Spleen (tissue), 13 donors: Measurements from ENCODE around the gene S100A6. TPM values are rescaled to one million over a fixed set of nuclear protein-coding genes. Genes with fewer than 3 reads are reported as not detected.
"Not testable (repeated sequence)": the region's sequence is repeated elsewhere in the genome, so short reads cannot be mapped to it uniquely, and the experiment has no call there.

Experiments used
- DNase-seq: peaks from one replicate; pipeline ENCODE4 v3.0.0-alpha.2; 2020
- H3K27ac ChIP-seq, 8 donors: fragments of 200-600 bp; sonication (generic) in 7 of 8; 1 replicate in 4 of 8; 2 replicates in 4 of 8; pipeline versions ENCODE4 v1.5.0 to v1.8.0; 2016 to 2021; ENCODE audit warnings: inconsistent platforms in 4 of 8, mild to moderate bottlenecking in 4 of 8, moderate library complexity in 1 of 8
- H3K27me3 ChIP-seq, 7 donors: fragments of 200-600 bp; sonication (generic) in 6 of 7; replicated peaks in 1 of 7; 1 replicate in 4 of 7; 2 replicates in 3 of 7; pipeline versions ENCODE4 v1.5.0 to v1.8.0; 2016 to 2021; ENCODE audit warnings: inconsistent platforms in 3 of 7, mild to moderate bottlenecking in 1 of 7
- H3K36me3 ChIP-seq, 6 donors: fragments of 200-600 bp; sonication (generic) in 5 of 6; 1 replicate in 4 of 6; 2 replicates in 2 of 6; pipeline versions ENCODE4 v1.5.0 to v1.8.0; 2016 to 2021; ENCODE audit warnings: inconsistent platforms in 2 of 6
- H3K4me1 ChIP-seq, 6 donors: fragments of 200-600 bp; sonication (generic) in 5 of 6; 1 replicate in 3 of 6; 2 replicates in 3 of 6; pipeline versions ENCODE4 v1.5.0 to v1.8.0; 2016 to 2021; ENCODE audit warnings: inconsistent platforms in 3 of 6
- H3K4me3 ChIP-seq, 8 donors: fragments of 200-600 bp; sonication (generic) in 7 of 8; 1 replicate in 4 of 8; 2 replicates in 4 of 8; pipeline versions ENCODE4 v1.5.0 to v1.8.0; 2016 to 2021; ENCODE audit warnings: inconsistent platforms in 4 of 8, mild to moderate bottlenecking in 4 of 8, moderate library complexity in 2 of 8
- H3K9me3 ChIP-seq, 8 donors: fragments of 200-600 bp; sonication (generic) in 7 of 8; 1 replicate in 4 of 8; 2 replicates in 4 of 8; pipeline versions ENCODE4 v1.5.0 to v1.8.0; 2016 to 2021; ENCODE audit warnings: inconsistent platforms in 4 of 8
- CTCF ChIP-seq, 11 experiments: fragments of 200-600 bp in 7 of 11; fragments of 450-650 bp in 4 of 11; sonication (generic) in 4 of 11; IDR thresholded peaks in 8 of 11; conservative IDR thresholded peaks in 3 of 11; 1 replicate in 7 of 11; 2 replicates in 4 of 11; pipeline versions ENCODE4 v1.4.0 to v1.8.0; 2016 to 2021; ENCODE audit warnings: antibody characterized with exemption in 11 of 11, inconsistent platforms in 4 of 11, mild to moderate bottlenecking in 1 of 11
- POLR2A ChIP-seq, 3 donors: fragments of 450-650 bp; IDR thresholded peaks; one replicate each; pipeline ENCODE4 v1.5.1; 2017; ENCODE audit warnings: antibody characterized with exemption in 3 of 3, mild to moderate bottlenecking in 1 of 3
- POLR2AphosphoS5 ChIP-seq, 3 donors: sonication (generic); formaldehyde crosslinking; IDR thresholded peaks; one replicate each; pipeline ENCODE4 v1.5.1; 2017; ENCODE audit warnings: antibody characterized with exemption in 3 of 3
- WGBS, 5 donors: extraction: QIAGEN DNeasy Blood & Tissue Kit in 3 of 5; methylation state at CpG; one replicate each; pipeline versions ENCODE4 v1.1.5 to v1.1.7; 2013 to 2018; 5-methylcytosine and 5-hydroxymethylcytosine counted together
- intact Hi-C: fragments of 100-400 bp; cut with DNase I; formaldehyde crosslinking; loops from one replicate; pipeline ENCODE4 v1.15.0; 2023; ENCODE audit warnings: low total_unique reads
- long read RNA-seq, 2 donors: transcript quantifications; one replicate each; lab custom pipeline, GENCODE V29; 2026
- polyA plus RNA-seq, 3 donors: library from polyadenylated mRNA; stranded (reverse); fragments of 200-250 nt; gene quantifications; one replicate each; pipeline ENCODE4 v1.2.1, GENCODE V29; 2013
- total RNA-seq, 7 donors: library from RNA; depleted of rRNA in 3 of 7; stranded (reverse); fragments of >200 nt in 3 of 7; fragmentation: NEBNext Ultra II Directional in 4 of 7; extraction: Animal tissue kit (Norgen Biotek cat#: 25700) in 4 of 7; gene quantifications; one replicate each; pipeline versions ENCODE4 v1.1.0 to v1.2.1, GENCODE V29; 2016 to 2021
- donor health status: healthy with polysubstance abuse.
- donor health status: DM: no; HTN: no; CAD: no; lungs with moderate emphysema.
- donor health status: DM: no; HTN: no; CAD: no.
- donor health status: Bipolar disorder and iron deficiency.
- donor health status: healthy.
- donor health status: DM: no; HTN: no; CAD: no.
- donor health status: DM: yes; HTN: yes; CAD: no.

The S100A6 gene
- total RNA-seq (100 to 1,000 TPM; 121 to 403 (median 193) TPM), polyA plus RNA-seq (100 to 1,000 TPM; 578 to 779 (median 653) TPM)
- long read RNA-seq, donor 1, transcript S100A6-201 (3 exons, 665 nt), result major isoform, 219 of 515 reads
- long read RNA-seq, donor 1, transcript S100A6-205 (3 exons, 673 nt), result minor isoform, 5 of 515 reads
- long read RNA-seq, donor 1, partial matches to known transcripts, result 284 of 515 reads
- long read RNA-seq, donor 1, other reads (novel, unspliced or antisense), result 5 of 515 reads
- long read RNA-seq, donor 2, transcript S100A6-201 (3 exons, 665 nt), result major isoform, 170 of 445 reads
- long read RNA-seq, donor 2, partial matches to known transcripts, result 271 of 445 reads
- long read RNA-seq, donor 2, other reads (novel, unspliced or antisense), result 0 of 445 reads

DNA sequence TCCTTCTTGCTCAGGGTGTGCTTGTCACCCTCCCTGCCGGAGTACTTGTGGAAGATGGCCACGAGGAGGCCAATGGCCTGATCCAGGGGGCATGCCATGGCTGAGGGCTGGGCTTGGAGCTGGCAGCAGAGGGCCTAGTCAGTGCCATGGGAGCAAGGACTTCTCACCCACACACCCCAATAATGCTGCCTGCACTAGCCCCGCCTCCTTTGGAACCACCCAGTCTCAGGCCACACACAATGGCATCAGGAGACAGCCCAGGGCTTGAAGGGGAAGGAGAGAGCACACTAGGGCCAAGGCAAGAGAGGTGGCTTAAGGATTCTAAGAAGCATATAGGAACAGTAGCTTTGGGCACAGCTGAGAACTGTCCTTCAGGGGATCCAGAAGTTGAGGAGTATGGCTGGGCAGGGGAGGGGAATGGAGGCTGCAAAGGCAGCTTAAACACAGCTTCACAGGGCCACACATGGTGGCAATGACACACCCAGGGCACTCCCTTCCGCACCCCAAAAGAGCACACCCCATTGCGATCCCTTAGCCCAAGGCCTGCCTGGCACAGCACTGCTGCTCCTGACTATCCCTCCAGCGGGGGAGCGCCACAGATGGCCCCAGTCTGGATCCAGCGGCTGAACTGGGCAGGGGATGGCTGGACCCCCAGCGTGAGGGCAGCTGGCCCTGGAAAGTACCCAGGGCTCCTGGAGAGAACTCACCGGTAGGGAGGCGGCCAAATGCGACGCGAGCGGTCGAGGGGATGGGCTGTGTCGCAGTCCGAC lies at the start of gene S100A6:
Gene S100A6 (minus strand): TSS at position 750 of the 770 bp plus-strand sequence. CDS start 652 bp downstream, at position 98.
- peak within 1 kb of the TSS; percentile 56 to 84 (median 66) for H3K4me3 ChIP-seq
- H3K4me1 ChIP-seq, result peaks cover 22 to 78% (median 56%) of the 10 kb centered on the region in 6 donors
- no peaks in the 10 kb centered on the region for H3K9me3 ChIP-seq
- peaks cover 0 to 12% (median 0%) of the 10 kb centered on the region in 6 donors for H3K36me3 ChIP-seq
- intact Hi-C loops, result no loop called here
- WGBS, 5 donors, result 12 to 26% (median 13%) methylated on average over 11 to 18 of the region's 18 CpGs
- peak in 1 of 3 donors; percentile 2 for TF ChIP-seq POLR2AphosphoS5 (IDR thresholded peaks at IDR 0.05)
- no peak for TF ChIP-seq POLR2A (IDR thresholded peaks at IDR 0.05)
- peak in 1 of 11 experiments; percentile 18 for TF ChIP-seq CTCF (IDR thresholded peaks at IDR 0.05 in 8 of 11, conservative IDR thresholded peaks at IDR 0.05 in 3 of 11)
- peak; percentile 87 for DNase-seq
- no peaks in the 10 kb centered on the region for H3K27me3 ChIP-seq
- H3K27ac ChIP-seq, result peak within 1 kb of the TSS; percentile 88 to 99 (median 95)

DNA sequence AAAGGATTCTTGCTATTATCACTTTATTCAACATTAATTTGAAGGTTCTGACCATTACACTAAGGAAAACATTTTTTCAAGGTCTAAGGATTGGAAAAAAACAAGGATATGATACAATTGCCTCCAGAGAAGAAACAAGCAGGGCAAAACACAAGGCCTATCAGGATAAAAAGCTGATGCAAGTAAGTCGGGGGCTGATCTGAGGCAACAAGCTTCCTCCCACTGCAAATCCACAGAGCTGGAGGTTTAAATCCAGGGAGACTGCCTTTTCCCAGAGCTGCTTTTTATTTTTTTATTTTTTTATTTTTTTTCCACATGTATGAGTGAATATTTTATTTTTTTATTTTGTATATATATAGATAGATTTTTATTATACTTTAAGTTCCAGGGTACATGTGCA lies 49.2 kb upstream of the S100A6 start:
- Histone ChIP-seq H3K27ac (peak overlapping the region in 2 of 8 donors; percentile 9 to 39), H3K36me3 (no peaks in the 10 kb centered on the region), H3K27me3 (no peaks in the 10 kb centered on the region), H3K4me1 (peaks cover 0 to 24% (median 13%) of the 10 kb centered on the region in 6 donors), H3K4me3 (no peak overlapping the region), H3K9me3 (no peaks in the 10 kb centered on the region)
- intact Hi-C loops, result no loop called here
- 43 to 65% (median 54%) methylated on average over 1 of the region's 1 CpG for WGBS, 5 donors
- no peak for TF ChIP-seq POLR2AphosphoS5 (IDR thresholded peaks at IDR 0.05)
- no peak for TF ChIP-seq CTCF (IDR thresholded peaks at IDR 0.05 in 8 of 11, conservative IDR thresholded peaks at IDR 0.05 in 3 of 11)
- no peak for DNase-seq

GRCh38 chr1:153583976-153584375 lies 48.2 kb upstream of the S100A6 start:
- H3K27me3 ChIP-seq, result no peaks in the 10 kb centered on the region
- peaks cover 0 to 24% (median 13%) of the 10 kb centered on the region in 6 donors for H3K4me1 ChIP-seq
- H3K9me3 ChIP-seq, result no peaks in the 10 kb centered on the region
- peak overlapping the region in 1 of 8 donors; percentile 13 for H3K27ac ChIP-seq
- no peak overlapping the region for H3K4me3 ChIP-seq
- TF ChIP-seq POLR2AphosphoS5 (IDR thresholded peaks at IDR 0.05) (no peak), CTCF (IDR thresholded peaks at IDR 0.05 in 8 of 11, conservative IDR thresholded peaks at IDR 0.05 in 3 of 11) (no peak), POLR2A (IDR thresholded peaks at IDR 0.05) (no peak)
- no peak for DNase-seq
- WGBS, 5 donors, result 74 to 80% (median 78%) methylated on average over 2 of the region's 2 CpGs
- H3K36me3 ChIP-seq, result no peaks in the 10 kb centered on the region
- intact Hi-C loops, result no loop called here

- H3K36me3 ChIP-seq, intact Hi-C loops, H3K4me3 ChIP-seq, H3K27ac ChIP-seq, H3K9me3 ChIP-seq, DNase-seq, H3K27me3 ChIP-seq: not testable (repeated sequence)
- 64 to 87% (median 69%) methylated on average over 2 to 3 of the region's 3 CpGs for WGBS, 5 donors
- peaks cover 0 to 24% (median 13%) of the 10 kb centered on the region in 6 donors for H3K4me1 ChIP-seq
Observed at GRCh38 chr1:153583514-153583913, 47.7 kb upstream of the S100A6 start.

GRCh38 chr1:153582836-153583235 lies 47.0 kb upstream of the S100A6 start:
- H3K27ac ChIP-seq, H3K36me3 ChIP-seq, H3K9me3 ChIP-seq, H3K27me3 ChIP-seq, H3K4me3 ChIP-seq, intact Hi-C loops: not testable (repeated sequence)
- WGBS, 5 donors, result 91 to 98% (median 94%) methylated on average over 19 to 34 of the region's 34 CpGs
- H3K4me1 ChIP-seq, result peaks cover 0 to 26% (median 9%) of the 10 kb centered on the region in 6 donors
- peak; percentile 58 for DNase-seq
